ENCODE measurements around the gene UBA3.

The UBA3 gene

GRCh38 chr3:69012100-69012799 is 67.9 kb downstream of the UBA3 start:
- DNase-seq (ENCODE audit: low read depth, low spot score), result no peak

- no peak for DNase-seq (ENCODE audit: low read depth, low spot score)
These were observed 69.0 kb downstream of the UBA3 start for GRCh38 chr3:69011096-69011730.

GRCh38 chr3:69009559-69010410 is 70.4 kb downstream of the UBA3 start:
- DNase-seq (ENCODE audit: low read depth, low spot score), result no peak

- no peak for DNase-seq (ENCODE audit: low read depth, low spot score)
These were observed 71.2 kb downstream of the UBA3 start for GRCh38 chr3:69008980-69009379.

- no peak for DNase-seq (ENCODE audit: low read depth, low spot score)
These were observed 74.2 kb downstream of the UBA3 start for GRCh38 chr3:69005791-69006482.

- DNase-seq (ENCODE audit: low read depth, low spot score), result no peak
These were observed 74.9 kb downstream of the UBA3 start for GRCh38 chr3:69005071-69005790.

Data from activated CD4-positive, CD25-positive, alpha-beta regulatory T cell treated with anti-CD3 and anti-CD28 coated beads, Interleukin-2, amount 50 U/mL, for 16 hours (primary cell).